DOHH2 (cell line): ENCODE results near the gene GREM2.

Experiments
- H3F3A ChIP-seq: fragments of 200-600 bp; sonication (generic), shearing (Covaris generic); 2 replicates; pipeline ENCODE4 v1.6.0; 2016; ENCODE audit warnings: antibody characterized with exemption, mild to moderate bottlenecking; ENCODE audit not compliant: control insufficient read depth, insufficient read depth
- H3K27ac ChIP-seq: fragments of 200-600 bp; sonication (generic); 2 replicates; pipeline ENCODE4 v1.5.1; 2014; ENCODE audit warnings: low read depth, mild to moderate bottlenecking, low read length, moderate library complexity
- H3K27me3 ChIP-seq: fragments of 200-600 bp; sonication (generic); 2 replicates; pipeline ENCODE4 v1.6.1; 2014; ENCODE audit warnings: mild to moderate bottlenecking, low read length, mixed read lengths; ENCODE audit not compliant: control insufficient read depth
- H3K36me3 ChIP-seq: fragments of 200-600 bp; sonication (generic); 2 replicates; pipeline ENCODE4 v1.6.1; 2014; ENCODE audit warnings: mild to moderate bottlenecking, low read length, moderate library complexity, mixed read lengths; ENCODE audit not compliant: control insufficient read depth
- H3K4me1 ChIP-seq: fragments of 200-600 bp; sonication (generic); 2 replicates; pipeline ENCODE4 v1.6.1; 2014; ENCODE audit warnings: mild to moderate bottlenecking, low read length, mixed read lengths; ENCODE audit not compliant: control insufficient read depth
- H3K4me2 ChIP-seq: fragments of 200-600 bp; sonication (generic); 2 replicates; pipeline ENCODE4 v1.6.0; 2014; ENCODE audit warnings: mild to moderate bottlenecking, low read length, moderate library complexity
- H3K4me3 ChIP-seq: fragments of 200-600 bp; sonication (generic); 2 replicates; pipeline ENCODE4 v1.5.1; 2014; ENCODE audit warnings: mild to moderate bottlenecking, low read length, mixed read lengths
- H3K79me2 ChIP-seq: fragments of 200-600 bp; sonication (generic); 2 replicates; pipeline ENCODE4 v1.6.1; 2014; ENCODE audit warnings: mild to moderate bottlenecking, low read length, mixed read lengths; ENCODE audit not compliant: control insufficient read depth
- H3K9me2 ChIP-seq: fragments of 200-600 bp; sonication (generic); replicated peaks from 2 replicates; pipeline ENCODE4 v1.6.1; 2014; ENCODE audit warnings: mild to moderate bottlenecking, low read length, mixed read lengths; ENCODE audit not compliant: control insufficient read depth
- H3K9me3 ChIP-seq: fragments of 200-600 bp; sonication (generic); 2 replicates; pipeline ENCODE4 v1.6.1; 2014; ENCODE audit warnings: antibody characterized with exemption, low read length, mixed read lengths; ENCODE audit not compliant: control insufficient read depth, insufficient read depth
- H4K20me1 ChIP-seq: fragments of 200-600 bp; sonication (generic); 2 replicates; pipeline ENCODE4 v1.6.0; 2014; ENCODE audit warnings: low read depth, mild to moderate bottlenecking, antibody characterized with exemption, low read length, moderate library complexity; ENCODE audit not compliant: control insufficient read depth, insufficient read depth
- CTCF ChIP-seq: fragments of 200-600 bp; sonication (generic); IDR thresholded peaks from one replicate; pipeline ENCODE4 v1.5.1; 2014; ENCODE audit warnings: antibody characterized with exemption, mild to moderate bottlenecking, low read depth, low read length; ENCODE audit not compliant: poor library complexity, severe bottlenecking
- EZH2phosphoT487 ChIP-seq: fragments of 200-600 bp; sonication (generic); IDR thresholded peaks from 2 replicates; pipeline ENCODE4 v1.6.1; 2017; ENCODE audit warnings: borderline replicate concordance, mild to moderate bottlenecking, antibody characterized with exemption, low read length, moderate library complexity, mixed read lengths

Gene GREM2

DNA sequence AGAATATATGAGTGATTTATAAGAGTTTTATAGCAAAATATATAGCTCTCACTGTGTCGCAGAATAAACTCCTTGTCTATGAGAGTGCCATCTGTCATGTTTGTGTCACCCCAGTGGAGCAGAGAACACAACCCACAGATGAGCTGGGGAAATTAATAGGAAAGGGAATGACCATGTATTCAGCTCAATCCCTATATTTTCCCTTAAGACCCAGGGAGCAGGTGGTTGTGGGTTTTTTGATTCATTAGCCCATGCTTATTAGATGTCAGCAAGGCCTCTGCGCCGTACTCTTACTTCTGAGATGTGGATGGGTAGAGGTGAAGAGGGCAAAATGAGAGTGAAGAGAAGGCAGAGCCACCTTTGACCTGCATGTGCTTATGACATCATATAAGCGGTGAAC is 4.1 kb upstream of the GREM2 start:
- Histone ChIP-seq H4K20me1 (no peaks in the 10 kb centered on the region), H3K9me2 (no peaks in the 10 kb centered on the region), H3K27me3 (peaks cover 29% of the 10 kb centered on the region), H3K9me3 (no peaks in the 10 kb centered on the region), H3K4me2 (no peak overlapping the region), H3K36me3 (no peaks in the 10 kb centered on the region), H3K4me3 (no peak overlapping the region), H3K4me1 (no peaks in the 10 kb centered on the region), H3K27ac (no peak overlapping the region), H3K79me2 (no peaks in the 10 kb centered on the region), H3F3A (no peaks in the 10 kb centered on the region)
- no peak for TF ChIP-seq CTCF
- no peak for TF ChIP-seq EZH2phosphoT487

- Histone ChIP-seq H3K4me2 (no peak overlapping the region), H3K36me3 (no peaks in the 10 kb centered on the region), H3F3A (no peaks in the 10 kb centered on the region), H3K79me2 (no peaks in the 10 kb centered on the region), H3K27ac (no peak overlapping the region), H3K27me3 (peaks cover 40% of the 10 kb centered on the region), H3K9me2 (no peaks in the 10 kb centered on the region), H3K4me3 (no peak overlapping the region), H4K20me1 (no peaks in the 10 kb centered on the region), H3K9me3 (no peaks in the 10 kb centered on the region), H3K4me1 (no peaks in the 10 kb centered on the region)
- TF ChIP-seq EZH2phosphoT487 (no peak), CTCF (no peak)
These were observed 1.6 kb upstream of the GREM2 start for GRCh38 chr1:240613356-240614142.

DNA sequence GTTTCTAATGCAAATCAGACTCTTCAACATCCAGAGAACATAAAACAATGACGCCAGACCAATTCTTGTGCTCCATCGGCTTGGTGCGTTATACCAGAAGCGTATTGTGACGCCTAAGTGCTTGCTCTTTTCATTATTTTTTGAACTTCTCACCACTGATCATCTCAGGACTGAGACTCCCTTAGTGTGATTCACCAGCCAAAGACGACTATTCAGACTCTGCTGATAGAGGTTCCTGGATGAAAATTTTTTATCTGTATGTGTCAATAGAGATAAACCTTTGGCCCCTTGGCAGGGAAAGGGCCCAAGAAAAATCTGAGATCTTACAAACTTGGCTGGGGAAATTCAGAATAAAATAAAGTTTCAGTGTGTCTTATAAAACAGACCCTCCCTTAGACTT is 856 bp upstream of the GREM2 start:
- Histone ChIP-seq H3K36me3 (no peaks in the 10 kb centered on the region), H3K9me2 (no peaks in the 10 kb centered on the region), H3K4me1 (no peaks in the 10 kb centered on the region), H3K27ac (no peak overlapping the region), H3K79me2 (no peaks in the 10 kb centered on the region), H3K27me3 (peaks cover 44% of the 10 kb centered on the region), H3K4me3 (no peak overlapping the region), H4K20me1 (no peaks in the 10 kb centered on the region), H3F3A (no peaks in the 10 kb centered on the region), H3K4me2 (no peak overlapping the region), H3K9me3 (no peaks in the 10 kb centered on the region)
- no peak for TF ChIP-seq CTCF
- no peak for TF ChIP-seq EZH2phosphoT487
